AG09309 (cell line): ENCODE data around the gene LRTM2.

Experiments
- DNase-seq: peaks from one replicate; pipeline ENCODE4 v3.0.0-alpha.2; 2010; ENCODE audit warnings: low read depth
- H3K4me3 ChIP-seq: 2 replicates; pipeline ENCODE4 v1.5.1; 2011; ENCODE audit warnings: mild to moderate bottlenecking, low read depth, low read length, moderate library complexity; ENCODE audit not compliant: control insufficient read depth
- TF ChIP-seq, protein P1 (sequence below): IDR thresholded peaks from 2 replicates; pipeline ENCODE4 v1.5.1; 2011; ENCODE audit warnings: mild to moderate bottlenecking, low read depth, low read length, inconsistent platforms; ENCODE audit not compliant: insufficient read depth, control insufficient read depth; ENCODE audit errors: missing control alignments

Gene LRTM2

DNA sequence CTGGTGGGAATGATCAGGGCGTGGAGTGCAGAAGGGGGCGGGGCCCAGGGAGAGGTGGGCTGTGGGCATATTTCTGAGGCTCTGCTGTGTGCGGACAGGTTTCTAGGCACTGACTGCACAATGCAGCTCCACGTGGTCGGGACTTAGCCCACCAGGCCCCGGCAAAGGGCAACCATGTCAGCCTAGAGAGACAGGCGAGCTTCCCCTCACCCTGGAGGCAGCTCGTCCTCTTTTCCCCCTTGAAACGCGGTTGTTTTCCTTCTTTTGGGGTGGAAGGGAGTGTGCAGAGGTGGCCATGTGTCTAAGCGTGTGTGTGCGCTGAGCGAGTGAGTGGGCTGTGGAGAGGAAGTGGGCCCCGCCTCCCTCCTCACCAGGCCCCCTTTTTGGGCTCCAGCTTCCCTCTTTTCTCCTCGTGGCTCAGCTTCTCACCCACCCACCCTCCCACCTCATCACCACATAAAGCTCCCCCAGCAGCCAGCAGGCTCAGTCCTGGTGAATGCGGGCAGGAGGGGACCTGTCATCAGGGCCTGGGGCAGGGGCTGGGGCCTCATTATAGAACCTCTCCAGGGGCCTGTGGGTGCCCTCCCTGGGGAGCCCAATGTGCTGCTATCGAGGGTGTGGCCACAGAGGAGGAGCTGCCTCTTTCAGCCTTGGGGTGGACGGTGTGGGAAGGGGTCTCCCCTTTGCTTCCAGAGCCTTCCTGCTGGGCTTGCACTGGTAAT lies 22.0 kb downstream of the LRTM2 start:
- DNase-seq, result no peak
- TF ChIP-seq, protein P1, sequence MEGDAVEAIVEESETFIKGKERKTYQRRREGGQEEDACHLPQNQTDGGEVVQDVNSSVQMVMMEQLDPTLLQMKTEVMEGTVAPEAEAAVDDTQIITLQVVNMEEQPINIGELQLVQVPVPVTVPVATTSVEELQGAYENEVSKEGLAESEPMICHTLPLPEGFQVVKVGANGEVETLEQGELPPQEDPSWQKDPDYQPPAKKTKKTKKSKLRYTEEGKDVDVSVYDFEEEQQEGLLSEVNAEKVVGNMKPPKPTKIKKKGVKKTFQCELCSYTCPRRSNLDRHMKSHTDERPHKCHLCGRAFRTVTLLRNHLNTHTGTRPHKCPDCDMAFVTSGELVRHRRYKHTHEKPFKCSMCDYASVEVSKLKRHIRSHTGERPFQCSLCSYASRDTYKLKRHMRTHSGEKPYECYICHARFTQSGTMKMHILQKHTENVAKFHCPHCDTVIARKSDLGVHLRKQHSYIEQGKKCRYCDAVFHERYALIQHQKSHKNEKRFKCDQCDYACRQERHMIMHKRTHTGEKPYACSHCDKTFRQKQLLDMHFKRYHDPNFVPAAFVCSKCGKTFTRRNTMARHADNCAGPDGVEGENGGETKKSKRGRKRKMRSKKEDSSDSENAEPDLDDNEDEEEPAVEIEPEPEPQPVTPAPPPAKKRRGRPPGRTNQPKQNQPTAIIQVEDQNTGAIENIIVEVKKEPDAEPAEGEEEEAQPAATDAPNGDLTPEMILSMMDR, result no peak
- no peak overlapping the region for H3K4me3 ChIP-seq

DNA sequence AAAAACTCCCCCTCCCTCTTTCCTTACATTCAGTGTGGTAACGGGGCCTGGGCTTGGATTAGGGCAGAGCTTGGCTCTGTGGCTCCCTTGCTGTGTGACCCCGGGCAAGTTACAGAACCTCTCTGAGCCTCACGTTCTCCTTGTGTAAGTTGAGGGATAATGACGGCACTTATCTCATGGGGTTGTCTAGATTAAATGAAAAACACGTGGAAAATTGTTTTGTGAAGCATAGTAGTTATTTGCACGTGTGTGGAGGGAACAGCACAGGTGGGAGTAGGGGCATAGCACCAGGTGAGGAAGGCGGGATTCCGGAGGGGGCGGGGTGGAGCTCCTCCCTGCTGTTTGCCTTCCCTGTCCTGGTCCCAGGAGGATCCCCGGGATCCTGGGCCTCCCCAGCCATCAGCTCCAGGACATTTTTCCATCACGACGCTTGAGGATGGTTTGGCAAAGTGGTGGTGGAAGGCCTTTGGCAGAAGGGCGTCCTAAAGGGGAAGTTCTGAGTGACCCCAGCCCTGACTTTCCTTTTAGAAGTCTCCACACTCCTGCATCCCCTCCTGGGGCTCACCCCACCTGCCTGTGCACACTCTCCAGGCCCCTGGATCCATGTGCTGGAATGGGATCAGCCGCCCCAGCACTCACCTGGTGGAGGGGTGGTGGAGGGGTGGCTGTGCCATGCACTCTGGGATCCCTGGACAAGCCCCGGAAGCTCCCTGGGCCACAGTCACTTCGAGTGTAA lies 22.7 kb downstream of the LRTM2 start:
- TF ChIP-seq, protein P1, result no peak
- DNase-seq, result no peak
- H3K4me3 ChIP-seq, result no peak overlapping the region

GRCh38 chr12:1843641-1844005 lies 23.3 kb downstream of the LRTM2 start:
- TF ChIP-seq, protein P1, result no peak

DNA sequence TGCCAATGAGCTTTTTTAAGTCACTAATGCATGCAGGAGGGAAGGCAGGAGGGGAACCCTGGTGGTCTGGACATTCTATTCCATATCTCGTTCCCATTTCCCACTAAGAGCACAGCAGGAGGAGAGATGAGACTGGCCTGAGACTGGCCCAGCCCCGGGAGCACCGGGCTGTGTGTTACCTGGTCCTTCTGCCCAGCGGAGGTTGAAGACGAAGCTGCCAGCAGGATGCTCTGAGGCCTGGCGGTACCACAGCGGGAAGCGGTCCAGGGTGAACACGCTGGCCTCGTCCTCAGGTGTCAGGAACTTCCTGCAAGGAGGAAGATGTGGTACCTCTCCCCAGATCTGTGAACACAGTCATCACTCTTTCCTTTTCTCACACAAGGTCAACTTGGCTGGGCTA lies 23.9 kb downstream of the LRTM2 start:
- no peak for DNase-seq
- H3K4me3 ChIP-seq, result no peak overlapping the region
- TF ChIP-seq, protein P1, result no peak

More at GRCh38 chr12:1843641-1844005, 23.3 kb downstream of the LRTM2 start:
- no peak overlapping the region for H3K4me3 ChIP-seq
- DNase-seq, result no peak

DNA sequence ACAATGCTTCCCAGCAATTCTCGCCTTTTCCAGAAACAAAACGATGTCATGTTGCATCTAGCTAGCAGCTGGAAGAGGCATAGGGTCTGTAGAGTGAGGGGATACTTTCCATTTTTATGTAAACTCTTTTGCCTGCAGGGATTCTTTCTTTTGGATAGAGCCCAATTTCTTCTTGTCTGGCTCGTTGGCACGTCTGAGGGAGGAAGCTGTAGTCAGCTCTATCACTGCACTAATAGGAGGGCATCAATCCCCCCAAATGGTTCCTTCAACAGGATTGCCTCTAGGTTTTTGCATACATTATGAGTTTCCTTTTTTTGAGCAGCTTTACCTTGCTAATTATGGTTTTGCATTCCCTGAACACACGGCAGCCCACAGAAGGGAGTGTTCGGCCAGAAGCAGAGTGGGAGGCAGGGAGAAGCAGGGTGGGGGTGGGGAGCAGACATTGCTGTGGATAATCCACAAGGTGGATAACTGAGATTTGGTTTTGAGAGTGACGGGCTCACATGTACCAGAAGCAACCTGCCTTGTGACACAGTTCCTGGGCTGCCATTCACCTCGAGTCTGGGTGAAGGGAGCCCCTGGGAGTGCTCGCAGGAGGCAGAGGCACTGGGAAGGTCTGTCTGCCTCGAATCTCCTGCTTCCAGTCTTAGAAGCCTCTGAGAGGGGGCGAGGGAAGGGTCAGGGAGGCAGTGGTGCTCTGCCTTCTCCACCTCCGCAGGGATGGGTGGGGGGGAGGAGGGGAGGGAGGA lies 24.5 kb downstream of the LRTM2 start:
- TF ChIP-seq, protein P1, result no peak
- no peak overlapping the region for H3K4me3 ChIP-seq
- no peak for DNase-seq

GRCh38 chr12:1845427-1845826 lies 25.1 kb downstream of the LRTM2 start:
- H3K4me3 ChIP-seq, result no peak overlapping the region
- DNase-seq, result no peak
- TF ChIP-seq, protein P1, result no peak
